GM21360 (cell line): ENCODE results near the gene CORO1C.
"Not testable (repeated sequence)": the region's sequence is repeated elsewhere in the genome, so short reads cannot be mapped to it uniquely, and the experiment has no call there.

Source experiments
- ATAC-seq: cut with Tn5 transposase; IDR thresholded peaks from one replicate; pipeline ENCODE4 v1.9.1; 2021; ENCODE audit warnings: mild to moderate bottlenecking, moderate library complexity; ENCODE audit not compliant: unreplicated experiment

Gene CORO1C

DNA sequence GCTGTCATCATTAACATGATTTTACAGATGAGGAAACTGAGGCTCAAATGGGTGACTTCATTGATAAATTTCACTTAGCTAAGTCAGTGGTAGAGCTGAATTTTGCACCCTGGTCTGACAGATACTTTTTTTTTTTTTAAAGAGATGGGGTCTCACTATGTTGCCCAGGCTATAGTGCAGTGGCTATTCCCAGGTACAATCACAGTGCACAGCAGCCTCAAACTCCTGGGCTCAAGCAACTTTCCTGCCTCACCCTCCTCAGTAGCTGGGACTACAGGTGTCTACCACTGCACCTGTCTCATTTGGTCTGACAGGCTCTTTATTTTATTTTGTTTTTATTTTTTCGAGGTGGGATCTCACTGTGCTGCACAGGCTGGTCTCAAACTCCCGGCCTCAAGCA, 24.2 kb upstream of the CORO1C start:
- no peak for ATAC-seq

DNA sequence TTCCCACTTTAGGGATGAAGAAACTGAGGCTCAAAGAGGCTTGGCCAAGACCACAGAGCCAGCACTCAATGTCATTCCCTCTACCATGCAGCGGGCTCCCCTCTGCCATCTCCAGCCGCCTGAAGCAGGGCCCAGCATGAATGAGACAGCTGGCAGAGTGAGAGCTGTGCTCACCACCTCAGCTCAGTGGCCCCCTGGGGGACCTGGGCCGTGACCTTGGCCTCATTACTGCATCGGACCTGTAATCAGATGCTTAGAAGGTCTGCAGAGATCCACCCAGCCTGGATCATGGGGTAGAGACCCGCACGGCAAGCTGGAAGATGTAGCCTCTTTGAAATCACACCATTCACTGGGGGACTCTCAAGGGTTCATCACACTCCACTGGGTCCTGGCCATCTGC, 22.7 kb upstream of the CORO1C start:
- no peak for ATAC-seq

DNA sequence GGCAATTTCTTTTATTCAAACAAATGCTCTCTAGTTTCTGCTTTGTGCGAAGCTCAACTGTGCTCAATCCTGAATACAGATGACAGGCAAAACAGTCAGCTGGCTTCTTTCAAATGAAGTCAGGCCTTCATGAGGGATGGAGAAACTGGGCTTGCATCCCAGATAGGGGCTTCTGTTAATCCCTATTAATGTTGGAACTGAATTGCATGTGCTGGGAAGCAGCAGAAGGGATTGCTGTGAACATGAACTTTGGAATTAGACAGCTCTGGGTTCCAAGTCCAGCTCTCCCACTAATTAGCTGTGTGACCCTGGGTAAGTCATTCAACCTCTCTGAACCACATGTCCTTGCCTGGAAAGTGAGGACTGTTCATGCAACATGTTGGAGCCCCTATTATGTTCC, 21.1 kb upstream of the CORO1C start:
- ATAC-seq: no peak

DNA sequence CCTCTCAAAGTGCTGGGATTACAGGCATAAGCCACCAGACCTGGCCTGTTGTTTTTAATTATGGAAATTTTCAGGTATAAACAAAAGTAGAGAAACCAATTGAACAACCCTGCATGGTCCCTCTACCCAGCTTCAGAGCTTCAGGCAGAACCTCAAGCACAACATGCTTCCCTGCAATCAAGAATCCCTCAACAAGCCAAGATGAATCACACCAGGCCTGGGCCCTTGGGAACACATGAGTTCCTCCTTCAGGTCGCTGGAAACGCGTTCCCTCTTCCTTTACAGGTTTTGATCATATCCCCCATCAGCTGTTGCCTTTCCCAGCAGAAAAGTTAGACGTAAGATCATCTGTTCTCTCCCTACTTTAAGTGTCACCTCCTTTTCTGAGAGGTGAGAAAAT, 20.5 kb upstream of the CORO1C start:
- no peak for ATAC-seq

DNA sequence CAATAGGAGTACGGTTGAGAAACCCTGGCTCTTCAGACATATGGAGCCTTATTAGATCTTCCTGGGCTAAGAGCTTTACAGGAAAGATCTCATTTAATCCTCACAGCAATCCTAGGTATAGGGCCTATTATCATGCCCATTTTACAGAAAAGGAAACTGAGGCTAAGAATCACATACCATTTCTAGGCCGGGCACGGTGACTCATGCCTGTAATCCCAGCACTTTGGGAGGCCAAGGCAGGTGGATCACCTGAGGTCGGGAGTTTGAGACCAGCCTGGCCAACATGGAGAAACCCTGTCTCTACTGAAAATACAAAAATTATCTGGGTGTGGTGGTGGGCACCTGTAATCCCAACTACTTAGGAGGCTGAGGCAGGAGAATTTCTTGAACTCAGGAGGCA, 19.7 kb upstream of the CORO1C start:
- not testable (repeated sequence) for ATAC-seq

DNA sequence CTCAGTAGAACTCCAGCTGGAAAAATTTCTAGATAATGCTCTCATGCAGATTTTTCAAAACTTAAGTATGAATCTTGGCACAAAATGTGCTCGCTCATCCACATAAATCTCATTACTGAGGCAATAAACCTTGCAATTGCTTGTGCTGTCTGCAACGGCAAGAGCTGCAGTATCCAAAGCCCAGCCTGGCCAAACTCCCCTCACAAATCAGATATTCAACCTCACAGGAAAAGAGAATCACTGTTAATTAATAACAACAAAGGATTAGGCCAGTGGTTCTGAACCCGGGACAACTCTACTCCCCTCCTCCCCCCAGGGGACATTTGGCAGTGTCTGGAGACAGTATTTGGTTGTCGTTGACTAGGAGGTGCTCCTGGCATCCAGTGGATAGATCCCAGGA, 19.2 kb upstream of the CORO1C start:
- ATAC-seq: no peak

DNA sequence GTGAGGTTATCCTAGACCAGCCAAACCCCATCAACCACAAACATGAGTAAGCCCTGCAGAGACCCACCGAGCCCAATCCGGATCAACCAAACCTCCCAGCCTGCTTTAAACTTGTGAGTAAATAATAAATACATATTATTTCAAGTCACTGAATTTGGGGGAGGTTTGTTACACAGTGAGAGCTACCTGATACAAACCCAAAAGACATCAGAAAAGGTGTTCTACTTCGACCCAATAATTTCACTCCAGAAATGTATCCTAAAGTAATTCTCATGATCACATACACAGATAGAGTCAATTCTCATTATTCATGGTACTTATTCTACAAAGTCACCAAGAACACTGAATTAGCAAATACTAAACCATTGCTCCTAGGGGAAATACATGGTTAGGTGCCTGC, 16.2 kb upstream of the CORO1C start:
- ATAC-seq: no peak

DNA sequence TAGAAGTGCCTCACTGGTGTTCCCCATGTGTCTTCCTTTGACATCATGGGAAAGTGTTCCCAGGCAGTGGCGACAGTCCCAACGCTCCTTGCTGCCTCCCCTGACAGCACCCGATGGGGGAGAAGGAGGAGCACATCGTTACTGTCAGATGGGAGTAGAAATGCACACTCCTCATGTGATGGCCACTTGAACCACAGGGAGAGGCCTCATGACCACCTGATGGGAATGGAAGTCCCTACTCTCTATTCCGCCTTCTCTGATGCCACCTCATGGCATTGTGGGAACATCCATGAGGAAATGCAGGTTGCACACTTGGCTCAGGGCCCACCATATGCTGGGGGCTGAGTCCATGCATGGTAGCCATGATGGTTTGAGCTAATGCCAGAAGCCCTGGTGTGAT, 14.3 kb upstream of the CORO1C start:
- no peak for ATAC-seq

DNA sequence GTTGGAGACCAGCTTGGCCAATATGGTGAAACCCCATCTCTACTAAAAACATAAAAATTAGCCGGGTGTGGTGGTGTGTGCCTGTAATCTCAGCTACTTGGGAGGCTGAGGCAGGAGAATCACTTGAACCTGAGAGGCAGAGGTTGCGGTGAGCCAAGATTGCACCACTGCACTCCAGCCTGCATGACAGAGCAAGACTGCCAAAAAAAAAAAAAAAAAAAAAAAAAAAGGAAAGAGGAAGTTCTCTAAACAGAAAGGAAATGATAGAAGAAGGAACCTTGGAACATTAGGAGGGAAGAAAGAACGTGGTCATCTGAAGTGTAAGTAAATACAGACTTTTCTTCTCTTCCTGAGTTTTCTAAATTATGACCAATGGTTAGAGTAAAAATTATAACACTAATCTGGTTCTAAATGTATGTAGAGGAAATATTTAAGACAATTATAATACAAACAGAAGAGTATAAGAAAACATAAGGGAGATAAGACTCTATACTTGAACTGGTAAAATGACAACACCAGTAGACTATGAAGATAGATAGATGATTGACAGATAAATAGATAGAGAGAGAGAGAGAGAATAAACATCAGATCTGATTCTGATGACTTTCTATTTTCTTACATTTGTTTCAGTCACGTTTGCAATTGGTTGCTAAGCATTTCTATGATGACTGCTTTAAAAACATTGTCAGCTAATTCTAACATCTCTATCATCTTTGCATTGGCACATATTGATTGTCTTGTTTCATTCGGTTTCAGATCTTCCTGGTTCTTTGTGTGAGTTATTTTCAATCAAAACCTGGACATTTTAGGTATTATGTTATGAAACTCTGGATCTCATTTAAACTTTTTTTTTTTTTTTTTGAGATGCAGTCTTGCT, 12.9 kb upstream of the CORO1C start:
- ATAC-seq: no peak

DNA sequence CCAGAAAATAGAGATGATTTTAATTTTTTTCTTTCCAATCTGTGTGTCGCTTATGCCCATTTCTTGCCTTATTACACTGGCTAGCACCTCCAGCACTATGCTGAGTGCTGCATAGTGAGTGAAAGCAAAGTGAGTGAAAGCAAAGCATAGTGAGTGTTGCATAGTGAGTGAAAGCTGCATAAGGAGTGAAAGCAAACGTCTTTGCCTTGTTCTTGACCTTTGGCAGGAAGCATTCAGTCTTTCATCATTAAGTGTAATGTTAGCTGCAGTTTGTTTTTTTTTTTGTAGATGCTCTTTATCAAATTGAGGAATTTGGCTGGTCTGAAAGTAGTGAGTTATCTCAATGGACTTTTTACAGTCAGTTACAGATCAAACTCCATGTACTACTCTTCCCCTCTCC, 6.9 kb upstream of the CORO1C start:
- ATAC-seq: no peak

DNA sequence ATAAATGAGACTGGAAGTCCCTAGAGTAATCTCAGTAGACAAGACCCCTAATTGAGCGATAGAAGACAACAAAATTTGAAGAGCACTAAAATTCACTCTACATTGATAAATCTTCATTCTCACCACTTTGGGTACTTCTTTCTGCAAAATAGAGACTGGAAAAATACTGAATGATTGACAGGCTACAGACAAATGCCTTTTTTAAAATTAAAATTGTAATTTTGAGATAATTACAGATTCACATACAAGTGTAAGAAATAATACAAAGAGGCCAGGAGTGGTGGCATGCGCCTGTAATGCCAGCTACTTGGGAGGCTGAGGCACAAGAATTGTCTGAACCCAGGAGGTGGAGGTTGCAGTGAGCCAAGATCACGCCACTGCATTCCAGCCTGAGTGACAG, 4.5 kb upstream of the CORO1C start:
- no peak for ATAC-seq

DNA sequence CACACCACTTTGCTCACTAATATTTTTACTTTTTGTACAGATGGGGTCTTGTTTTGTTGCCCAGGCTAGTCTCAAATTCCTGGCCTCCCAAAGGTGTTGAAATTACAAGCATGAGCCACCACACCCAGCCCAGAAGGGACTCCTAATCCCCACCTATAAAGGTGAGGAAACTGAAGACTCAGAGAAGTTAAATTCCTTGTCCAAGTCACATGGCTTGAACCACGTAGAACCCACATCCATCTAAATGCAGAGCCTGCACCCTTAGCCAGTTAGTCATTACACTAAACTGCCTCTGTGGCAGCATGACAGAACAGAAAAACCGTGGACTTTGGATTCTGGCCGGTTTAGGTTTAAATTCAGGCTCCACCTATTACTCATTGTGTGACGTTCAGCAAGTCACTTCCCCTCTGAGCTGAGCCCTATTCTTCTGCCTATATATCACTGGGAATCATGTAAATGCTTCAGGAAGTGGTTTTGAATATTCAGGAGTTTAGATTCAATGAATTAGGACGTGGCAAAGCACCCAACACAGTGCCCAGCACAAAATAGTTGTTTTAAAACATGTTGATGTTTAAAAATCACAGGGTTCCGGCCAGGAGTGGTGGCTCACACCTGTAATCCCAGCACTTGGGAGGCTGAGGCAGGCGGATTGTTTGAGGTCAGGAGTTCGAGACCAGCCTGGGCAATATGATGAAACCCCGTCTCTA, 3.0 kb upstream of the CORO1C start:
- ATAC-seq: no peak

DNA sequence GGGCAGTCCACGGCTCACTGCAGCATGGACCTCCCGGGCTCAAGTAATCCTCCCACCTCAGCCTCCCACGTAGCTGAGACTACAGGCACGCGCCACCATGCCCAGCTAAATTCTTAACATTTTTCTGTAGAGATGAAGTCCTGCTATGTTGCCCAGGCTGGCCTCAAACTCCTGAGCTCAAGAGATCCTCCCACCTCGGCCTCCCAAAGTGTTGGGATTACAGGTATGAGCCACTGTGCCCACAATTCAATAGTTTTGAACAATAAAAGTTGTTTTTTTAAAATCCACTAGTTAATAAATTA, 1.9 kb upstream of the CORO1C start:
- not testable (repeated sequence) for ATAC-seq

DNA sequence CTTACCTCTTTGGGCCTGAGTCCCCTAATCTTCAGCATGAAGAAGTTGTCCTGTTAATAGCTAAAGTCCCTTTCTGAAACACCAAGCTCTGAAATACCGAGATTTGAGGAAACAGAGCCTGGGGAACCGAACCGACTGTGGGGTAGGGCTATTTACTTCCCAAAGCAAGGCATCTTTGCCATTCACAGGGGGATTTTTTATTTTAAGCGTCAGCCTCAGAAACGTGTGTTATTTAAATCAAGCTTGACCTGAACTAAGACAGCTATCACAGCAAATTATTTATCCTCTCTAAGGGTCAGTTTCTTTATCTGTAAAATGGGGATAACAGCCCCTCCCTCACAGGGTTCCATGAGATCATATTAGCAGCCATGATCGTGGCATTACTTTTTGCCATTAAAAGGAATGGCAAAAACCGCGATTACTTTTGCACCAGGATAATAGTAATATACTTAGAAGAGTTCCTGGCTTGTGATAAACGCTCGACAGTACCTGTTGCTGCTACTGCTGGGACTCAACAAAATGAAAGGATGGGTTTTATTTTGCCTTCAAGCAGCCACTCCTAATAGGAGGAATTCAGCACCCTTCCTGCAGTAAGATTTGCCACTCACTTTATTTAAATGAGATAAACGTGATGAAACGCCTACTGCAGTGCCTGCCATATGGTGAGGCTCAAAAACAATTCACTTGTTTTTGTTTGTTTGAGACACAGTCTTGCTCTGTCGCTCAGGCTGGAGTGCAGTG, 1.3 kb upstream of the CORO1C start:
- no peak for ATAC-seq

DNA sequence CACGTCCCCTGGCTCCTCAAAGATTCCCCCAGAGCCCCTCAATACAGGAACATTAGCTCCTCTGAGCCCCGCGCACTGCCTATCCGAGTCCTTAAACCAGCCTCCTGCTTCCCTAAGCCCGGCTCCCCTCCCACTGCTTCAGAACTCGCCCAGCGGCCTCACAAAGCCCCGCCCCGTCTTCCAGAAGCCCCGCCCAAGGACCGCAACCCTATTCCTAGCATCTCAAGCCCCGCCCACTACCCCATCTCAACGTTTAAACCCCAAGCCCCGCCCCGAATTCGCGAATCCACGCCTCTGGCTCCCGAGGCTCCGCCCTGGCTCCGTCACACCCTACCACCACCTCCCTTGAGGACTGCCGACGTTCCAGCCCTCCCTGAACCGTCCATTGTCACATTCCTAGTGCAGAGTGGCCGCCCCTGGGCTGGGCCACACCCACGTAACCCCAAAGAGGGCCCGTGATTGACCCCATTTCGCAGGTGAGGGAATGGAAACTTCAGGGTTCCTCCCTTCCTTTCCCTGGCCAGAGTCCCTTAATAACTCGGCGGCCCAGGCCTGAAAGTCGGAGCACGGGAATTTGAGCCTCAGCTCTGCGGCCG, 646 bp upstream of the CORO1C start:
- peak; percentile 42 for ATAC-seq

DNA sequence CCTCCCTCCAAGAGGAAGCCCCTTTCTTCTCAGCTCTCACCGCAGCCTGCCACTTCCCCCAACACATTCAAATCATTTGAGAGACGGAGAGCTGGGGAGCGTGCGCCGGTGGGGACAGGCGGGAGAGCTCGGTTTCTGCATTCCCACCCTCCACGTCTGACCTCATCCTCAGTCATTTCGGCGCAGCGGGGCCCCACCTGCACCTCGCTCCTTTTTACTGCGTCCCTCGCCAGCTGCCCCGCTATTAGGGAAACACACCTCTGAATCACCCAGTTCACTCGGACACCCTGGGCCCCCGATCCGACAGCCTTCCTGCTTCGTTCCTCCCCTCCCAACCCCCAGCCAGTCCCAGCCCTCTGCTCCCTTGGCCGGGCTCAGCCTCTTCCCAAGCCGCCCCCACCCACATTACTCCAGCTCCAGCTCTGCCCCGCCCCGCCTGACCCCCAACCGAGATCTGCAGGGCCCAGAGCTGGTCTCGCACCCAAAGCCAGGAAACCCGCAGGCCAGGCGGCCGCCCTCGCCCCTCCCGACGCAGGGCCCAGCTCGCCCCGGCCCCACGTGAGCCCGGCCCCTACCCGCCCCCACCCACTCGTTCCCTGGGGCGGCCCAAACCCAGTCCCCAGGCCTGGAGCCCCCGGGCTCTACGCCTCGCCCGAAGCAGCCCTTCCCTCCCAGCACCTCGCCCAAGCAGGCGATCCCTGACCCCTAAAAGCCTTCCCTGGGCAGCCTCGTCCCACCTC, 783 bp downstream of the CORO1C start:
- ATAC-seq: no peak

DNA sequence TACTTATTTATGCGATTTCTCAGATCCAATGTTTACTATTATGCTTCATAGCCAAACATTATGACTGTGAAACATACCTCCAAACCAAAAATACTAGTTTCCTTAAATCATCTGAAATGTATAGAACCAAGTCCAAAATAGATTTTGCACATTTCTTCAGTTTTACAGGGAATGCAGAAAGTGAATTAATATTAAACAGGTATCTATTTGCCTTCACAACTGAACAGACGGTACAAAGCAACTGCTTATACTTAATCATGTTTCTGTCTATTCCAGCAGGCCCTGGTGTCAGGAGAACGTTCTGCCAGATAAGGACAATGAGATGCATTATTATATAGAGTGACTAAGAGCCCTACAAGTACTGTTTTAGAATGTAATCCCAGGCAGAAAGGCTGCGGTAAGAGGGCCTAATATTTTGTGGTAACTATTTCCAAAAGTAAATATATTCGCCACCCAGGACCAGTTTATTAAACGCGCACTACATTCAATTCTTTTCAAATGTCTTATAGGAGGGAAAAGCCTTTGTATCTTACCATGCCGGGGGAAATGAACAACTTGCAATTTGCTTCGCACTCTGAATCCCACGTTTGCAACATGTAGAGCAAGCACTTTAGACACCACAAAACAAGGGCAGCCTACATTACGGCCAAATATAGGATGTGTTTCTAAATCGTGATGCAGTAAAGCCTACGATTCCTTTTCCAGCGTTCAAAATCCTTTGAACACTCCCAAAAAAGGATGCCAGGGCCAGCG, 1.5 kb downstream of the CORO1C start:
- ATAC-seq: no peak

DNA sequence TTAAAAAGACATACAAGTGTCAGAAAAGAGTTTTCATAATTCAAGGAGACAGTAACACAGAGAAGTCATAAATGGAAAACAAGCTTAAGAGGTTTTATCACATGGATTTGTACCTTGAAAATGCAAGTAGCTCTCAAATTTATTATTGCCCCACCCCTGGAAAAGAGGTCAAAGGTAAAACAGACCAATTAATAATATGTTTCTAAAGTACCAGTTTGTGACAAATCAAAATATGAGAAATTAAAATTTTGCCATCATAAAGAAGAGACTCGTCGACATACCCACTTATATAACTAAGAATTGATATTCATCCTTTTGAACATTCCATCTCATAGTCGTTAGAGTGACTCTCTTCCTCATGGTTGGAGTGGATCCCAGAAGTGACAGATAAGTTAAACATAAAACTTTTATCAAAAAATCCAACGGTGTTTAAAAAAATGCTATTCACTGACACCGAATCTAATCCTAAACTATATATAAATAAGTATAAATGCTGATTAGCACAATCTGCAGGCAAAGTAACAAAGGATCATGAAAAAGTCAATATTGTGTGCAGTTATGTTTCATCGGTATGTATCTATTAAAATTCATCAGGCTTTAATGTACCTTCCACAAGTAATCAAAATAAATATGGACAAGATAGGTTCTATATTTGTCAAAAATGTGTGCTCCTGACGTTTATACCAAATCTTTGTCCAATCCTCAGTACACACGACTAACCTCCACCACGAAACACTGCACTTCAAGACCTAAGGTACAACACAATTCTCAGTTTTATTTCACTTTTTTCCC, 2.3 kb downstream of the CORO1C start:
- ATAC-seq: no peak
